Embryonic facial prominence (tissue), 1 donor: ENCODE data around the gene HSPB6.
"Not testable (repeated sequence)": the region's sequence is repeated elsewhere in the genome, so short reads cannot be mapped to it uniquely, and the experiment has no call there.

Experiments used
- DNase-seq: peaks from one replicate; pipeline ENCODE4 v3.0.0-alpha.2; 2016; ENCODE audit errors: extremely low spot score

Gene HSPB6

DNA sequence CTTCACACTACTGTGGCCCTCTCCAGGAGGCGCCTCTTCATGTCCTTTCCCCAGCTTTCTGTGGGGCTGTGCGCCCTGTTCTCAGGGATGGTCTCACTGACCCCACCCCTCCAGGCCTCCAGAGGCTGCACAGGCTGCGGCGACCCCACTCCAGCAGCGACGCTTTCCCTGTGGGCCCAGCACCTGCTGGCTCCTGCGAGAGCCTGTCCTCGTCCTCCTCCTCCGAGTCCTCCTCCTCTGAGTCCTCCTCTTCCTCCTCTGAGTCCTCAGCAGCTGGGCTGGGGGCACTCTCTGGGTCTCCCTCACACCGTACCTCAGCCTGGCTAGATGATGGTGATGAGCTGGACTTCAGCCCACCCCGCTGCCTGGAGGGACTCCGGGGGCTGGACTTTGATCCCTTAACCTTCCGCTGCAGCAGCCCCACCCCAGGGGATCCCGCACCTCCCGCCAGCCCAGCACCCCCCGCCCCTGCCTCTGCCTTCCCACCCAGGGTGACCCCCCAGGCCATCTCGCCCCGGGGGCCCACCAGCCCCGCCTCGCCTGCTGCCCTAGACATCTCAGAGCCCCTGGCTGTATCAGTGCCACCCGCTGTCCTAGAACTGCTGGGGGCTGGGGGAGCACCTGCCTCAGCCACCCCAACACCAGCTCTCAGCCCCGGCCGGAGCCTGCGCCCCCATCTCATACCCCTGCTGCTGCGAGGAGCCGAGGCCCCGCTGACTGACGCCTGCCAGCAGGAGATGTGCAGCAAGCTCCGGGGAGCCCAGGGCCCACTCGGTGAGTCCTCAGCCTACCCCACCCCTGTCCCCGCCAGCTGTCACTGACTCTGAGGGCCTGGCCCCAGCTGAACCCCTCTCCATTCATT, 29.7 kb upstream of the HSPB6 start:
- no peak for DNase-seq

DNA sequence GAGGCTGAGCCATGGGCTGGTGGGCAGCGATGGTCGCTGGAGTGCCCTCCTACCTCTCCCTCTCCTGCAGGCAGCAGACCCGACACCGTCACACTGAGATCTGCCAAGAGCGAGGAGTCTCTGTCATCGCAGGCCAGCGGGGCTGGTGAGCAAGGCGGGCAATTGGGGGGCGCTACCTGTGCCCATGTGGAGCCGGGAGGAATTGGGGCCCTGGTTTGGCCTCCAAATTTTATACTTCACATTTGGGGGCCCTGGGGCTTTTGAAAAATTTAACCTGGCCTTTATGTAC, 28.5 kb upstream of the HSPB6 start:
- no peak for DNase-seq

DNA sequence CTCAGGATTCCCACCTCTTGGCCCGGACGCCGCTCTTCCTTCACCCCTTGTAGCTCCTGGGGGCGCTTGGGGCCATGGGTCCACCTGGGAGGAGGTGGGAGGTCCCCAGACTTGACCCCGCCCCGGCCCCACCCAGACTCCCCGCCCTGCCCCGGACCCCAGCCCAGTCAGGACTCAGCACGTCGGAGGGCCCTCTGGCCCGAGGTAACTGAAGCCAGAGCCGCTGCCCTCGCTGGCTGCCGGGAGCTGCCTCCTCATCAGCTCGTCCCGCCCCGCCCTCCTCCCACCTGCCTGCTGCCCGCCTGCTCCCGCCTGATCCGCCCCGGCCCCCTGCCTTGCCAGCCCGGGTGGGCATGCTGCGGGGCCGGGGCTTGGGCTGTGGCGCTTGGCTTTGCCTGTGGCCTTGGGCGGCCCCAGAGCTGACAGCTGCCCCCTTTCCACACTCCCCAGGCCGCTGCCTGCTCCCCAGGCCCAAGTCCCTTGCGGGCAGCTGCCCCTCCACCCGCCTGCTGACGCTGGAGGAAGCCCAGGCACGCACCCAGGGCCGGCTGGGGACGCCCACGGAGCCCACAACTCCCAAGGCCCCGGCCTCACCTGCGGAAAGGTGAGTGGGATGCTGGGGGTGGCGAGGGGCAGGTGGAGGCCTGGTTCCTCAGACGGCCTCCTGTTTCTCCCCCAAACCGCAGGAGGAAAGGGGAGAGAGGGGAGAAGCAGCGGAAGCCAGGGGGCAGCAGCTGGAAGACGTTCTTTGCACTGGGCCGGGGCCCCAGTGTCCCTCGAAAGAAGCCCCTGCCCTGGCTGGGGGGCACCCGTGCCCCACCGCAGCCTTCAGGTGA, 27.9 kb upstream of the HSPB6 start:
- no peak for DNase-seq

DNA sequence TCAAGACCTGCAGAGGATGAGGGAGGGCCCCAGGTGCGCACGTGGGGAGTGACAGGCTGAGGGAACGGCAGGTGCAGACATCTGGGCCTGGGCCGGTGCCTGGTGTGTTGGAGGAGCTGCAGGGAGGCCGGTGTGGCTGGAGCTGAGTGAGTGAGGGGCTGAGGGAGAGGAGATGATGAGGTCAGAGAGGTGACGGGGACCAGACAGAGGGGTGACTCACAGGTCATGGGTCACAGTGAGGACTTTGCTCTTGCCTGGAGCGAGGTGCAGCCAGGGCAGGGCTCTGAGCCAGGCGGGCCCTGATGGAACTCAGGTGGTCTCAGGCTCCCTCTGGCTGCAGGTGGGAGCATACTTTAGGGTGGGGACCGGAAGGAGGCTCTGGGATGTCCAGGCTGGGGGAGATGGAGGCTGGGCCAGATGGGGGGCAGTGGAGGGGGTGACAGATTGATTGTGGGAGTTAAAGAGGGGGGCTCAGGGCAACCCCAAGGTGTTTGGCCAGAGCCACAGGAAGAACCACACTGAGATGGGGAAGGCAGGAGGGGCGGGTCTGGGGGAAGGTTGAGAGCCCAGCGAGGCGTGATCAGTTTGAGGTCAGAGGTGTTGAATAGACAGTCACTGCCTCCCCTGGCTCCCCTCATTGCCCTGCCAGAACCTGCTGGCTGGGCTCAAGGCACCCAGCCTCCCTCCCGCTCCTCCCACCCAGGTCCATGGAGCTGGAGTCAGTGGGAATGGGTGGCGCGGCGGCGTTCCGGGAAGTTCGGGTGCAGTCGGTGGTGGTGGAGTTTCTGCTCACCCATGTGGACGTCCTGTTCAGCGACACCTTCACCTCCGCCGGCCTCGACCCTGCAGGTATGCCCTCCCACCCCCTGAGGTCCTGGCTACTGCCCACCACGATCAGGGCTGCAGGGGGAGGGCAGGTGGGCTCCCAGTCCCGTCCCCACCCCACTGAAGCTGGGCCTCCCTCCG, 26.9 kb upstream of the HSPB6 start:
- no peak for DNase-seq

DNA sequence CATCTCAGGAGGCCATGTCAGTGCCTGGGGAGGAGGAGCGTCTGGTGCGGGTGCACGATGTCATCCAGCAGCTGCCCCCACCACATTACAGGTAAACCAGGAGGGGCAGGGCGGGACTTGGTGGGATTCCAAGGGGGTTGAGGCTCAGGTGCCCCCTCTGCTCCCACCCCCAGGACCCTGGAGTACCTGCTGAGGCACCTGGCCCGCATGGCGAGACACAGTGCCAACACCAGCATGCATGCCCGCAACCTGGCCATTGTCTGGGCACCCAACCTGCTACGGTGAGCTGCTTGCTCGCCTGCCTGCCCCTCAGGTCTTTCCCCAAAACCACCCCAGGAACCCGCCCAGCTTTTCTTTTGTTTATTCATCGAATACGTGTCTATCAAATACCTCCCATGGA, 25.8 kb upstream of the HSPB6 start:
- DNase-seq = no peak

DNA sequence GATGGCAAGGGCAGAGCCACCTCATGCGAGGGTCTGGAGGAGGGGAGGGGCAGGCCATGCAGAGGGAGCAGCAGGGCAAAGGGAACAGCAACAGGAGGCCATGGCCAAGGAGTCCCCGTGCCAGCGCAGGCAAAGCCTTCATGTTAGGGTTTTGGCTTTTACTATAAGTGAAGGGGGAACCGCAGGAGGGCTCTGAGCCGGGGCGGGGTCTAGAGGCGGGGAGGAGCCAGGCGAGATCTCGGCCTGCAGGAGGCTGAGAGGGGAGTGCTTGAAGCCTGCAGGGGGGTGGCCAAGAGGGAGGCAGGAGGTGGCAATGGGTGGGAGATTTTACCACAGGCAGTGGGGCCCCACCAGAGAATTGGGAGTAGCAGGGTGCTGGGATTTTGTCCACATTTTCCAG, 24.8 kb upstream of the HSPB6 start:
- no peak for DNase-seq

DNA sequence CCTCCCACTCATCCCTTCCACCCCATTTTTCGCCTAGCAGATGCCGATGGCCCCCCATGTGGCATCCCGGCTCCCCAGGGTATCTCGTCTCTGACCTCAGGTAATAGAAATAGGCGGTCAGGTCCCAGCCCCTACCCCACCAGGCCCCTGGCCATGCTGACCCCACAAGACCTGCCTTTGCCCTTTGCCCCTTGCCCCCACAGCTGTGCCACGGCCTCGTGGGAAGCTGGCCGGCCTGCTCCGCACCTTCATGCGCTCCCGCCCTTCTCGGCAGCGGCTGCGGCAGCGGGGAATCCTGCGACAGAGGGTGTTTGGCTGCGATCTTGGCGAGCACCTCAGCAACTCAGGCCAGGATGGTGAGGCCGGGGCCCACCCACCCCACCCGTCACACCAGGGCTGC, 23.9 kb upstream of the HSPB6 start:
- no peak for DNase-seq

DNA sequence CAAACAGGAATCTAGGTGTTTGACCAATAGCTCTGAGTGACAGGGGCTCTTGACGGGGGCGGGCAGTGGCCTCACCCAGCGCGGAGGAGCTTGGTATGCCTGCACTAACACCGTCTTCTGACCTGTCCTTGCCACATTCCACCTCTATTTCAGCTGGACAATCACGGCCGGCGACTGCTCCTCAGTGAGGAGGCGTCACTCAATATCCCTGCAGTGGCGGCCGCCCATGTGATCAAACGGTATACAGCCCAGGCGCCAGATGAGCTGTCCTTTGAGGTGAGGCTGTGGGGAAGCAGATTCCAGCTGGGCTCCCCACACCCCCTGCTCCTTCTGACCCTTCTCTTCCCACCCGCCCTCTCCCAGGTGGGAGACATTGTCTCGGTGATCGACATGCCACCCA, 23.2 kb upstream of the HSPB6 start:
- no peak for DNase-seq

DNA sequence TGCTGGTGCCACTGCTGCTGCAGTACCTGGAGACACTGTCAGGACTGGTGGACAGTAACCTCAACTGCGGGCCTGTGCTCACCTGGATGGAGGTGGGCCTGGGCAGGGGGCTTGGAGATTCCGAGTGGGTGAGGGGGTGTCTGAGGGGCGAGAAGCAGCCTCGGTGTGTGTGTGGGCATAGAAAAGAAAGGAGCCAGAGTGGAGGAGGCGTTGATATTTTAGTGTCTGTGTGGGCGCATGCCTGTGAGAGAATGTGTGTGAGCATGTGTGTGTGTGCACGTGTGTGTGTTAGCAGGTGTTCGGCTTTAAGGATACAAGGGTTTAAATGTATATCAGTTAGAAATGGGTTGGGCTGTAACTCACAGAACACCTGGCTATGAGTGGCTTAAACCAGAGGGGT, 22.2 kb upstream of the HSPB6 start:
- no peak for DNase-seq

DNA sequence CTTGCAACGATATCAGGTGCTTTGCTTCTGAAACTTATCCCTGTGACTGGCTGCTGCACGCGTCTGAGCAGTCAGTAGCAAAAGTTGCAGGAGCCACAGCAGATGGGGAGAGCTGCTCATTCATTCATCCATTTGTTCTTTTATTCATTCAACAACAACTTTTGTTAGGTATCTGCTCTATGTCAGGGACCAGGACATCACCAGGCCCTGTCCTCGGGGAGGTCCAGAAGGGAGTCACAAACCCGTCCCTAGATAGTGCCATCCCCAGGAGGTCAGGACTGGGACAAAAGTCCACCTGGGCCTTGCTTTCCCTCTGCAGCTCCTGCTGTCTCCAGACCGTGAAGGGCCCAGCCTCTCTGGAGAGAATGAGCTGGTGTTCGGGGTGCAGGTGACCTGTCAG, 21.1 kb upstream of the HSPB6 start:
- no peak for DNase-seq

DNA sequence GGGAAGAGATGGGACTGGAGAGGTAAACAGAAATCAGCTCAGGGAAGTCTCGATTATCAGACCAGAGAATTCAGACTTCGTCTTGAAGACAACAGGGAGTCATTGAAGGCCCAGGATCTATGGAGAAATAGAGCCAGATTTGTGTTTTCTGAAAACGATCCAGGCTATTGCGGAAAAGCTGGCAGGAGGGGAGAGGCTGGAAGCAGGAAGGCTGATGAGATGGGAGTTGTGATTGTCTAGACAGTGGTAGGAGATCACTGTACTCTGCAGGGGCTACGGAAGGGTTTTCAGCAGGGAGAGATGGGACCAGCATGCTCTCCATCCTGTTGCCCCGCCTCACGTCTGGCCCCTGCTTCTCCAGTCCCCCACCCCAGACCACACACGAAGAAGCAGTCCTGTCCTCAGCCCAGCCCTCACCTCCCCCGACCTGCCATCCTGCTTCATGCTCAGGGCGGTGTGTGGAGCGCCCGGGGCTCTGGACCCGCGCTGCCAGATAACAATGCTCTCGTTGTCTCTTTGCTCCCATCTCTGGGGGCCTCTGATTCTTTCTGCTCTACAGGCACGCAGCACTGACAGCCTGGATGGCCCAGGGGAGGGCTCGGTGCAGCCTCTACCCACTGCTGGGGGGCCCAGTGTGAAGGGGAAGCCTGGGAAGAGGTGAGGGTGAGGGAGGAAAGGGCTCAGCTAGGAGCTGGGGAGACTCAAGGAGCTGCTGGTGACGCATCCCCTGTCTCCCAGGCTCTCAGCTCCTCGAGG, 20.4 kb upstream of the HSPB6 start:
- DNase-seq = no peak

DNA sequence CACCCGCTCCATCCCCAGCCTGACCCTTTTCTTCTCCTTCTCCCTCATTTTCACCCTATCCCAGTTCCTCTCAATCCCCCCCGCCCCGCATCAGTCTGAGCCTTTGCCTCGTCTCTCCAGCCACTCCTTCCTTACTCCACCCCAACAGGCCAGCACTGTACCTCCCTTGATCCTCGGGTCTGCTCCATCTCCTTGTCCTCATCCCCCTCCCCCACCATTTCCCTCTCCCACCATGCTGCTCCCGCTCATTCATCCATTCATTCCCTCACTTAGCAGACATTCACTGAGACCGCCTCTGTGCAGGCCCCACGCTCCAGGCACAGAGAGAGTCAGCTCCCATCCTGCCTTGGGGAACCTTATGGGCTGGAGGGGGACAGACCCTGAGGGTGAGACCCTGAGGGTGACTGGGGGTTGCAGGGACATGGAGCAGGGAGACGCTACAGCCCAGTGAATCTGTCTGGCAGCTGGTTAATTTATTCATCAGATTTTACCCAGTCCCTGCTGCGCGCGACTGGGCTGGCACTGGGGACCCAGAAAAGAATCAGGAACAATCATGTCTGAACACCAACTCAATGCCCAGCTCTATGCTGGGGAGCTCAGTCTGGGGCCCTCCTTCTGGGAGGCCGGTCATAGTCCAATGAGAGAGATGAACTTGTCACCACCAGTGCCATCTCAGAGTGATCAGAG, 19.4 kb upstream of the HSPB6 start:
- DNase-seq = no peak

DNA sequence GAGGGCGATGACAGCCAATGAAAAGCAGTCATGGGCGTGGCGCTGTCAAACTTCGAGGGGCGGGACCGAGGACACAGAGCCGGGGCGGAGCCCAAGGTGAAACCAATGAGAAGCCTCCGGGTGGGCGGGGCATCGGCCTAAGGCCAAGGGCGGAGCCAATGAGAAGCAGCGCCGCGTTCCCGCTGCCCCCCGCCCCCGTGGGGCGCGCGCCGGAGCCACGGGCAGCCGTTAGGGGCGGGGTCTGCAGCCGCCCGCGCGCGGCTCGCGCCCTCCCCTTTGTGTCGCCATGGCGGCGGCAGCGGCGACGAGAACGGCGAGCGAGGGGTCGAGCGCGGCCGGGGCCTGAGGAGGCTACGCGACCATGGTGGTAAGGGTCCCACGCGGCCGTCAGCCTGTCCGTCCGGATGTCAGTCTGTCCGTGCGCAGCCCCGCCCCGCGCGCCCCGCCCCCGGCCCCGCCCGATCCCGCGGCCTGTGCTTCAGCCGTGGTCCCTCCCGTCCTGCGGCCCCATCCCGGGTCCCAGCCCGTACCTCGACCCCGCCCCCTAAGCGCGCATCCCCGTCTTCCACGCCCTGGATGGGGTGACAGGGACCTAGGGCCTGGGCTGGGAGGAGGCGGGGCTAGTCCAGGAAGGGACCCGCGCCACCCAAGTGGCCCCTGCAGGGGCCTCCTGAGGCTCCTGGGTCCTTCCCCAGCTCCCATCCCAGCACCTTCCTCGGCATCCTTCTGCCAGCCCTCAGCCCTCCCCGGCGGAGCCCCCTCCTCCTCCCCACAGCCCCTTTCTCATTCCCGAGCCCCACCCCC, 18.7 kb upstream of the HSPB6 start, which contains the start of gene ARHGAP33:
Gene ARHGAP33 (plus strand): TSS at position 267 of the 804 bp plus-strand sequence. CDS start 95 bp downstream, at position 362.
- DNase-seq = peak; percentile 90

DNA sequence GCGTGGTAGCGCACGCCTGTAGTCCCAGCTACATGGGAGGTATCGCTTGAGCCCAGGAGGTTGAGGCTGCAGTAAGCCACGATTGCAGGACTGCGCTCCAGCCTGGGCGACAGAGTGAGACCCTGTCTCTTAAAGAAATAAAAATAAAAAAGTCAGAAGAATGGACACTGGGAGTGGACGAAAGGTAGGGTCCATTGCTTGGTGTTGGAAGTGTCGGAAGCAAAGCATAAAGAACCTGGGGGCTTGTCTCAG, 18.1 kb upstream of the HSPB6 start:
- DNase-seq = no peak

DNA sequence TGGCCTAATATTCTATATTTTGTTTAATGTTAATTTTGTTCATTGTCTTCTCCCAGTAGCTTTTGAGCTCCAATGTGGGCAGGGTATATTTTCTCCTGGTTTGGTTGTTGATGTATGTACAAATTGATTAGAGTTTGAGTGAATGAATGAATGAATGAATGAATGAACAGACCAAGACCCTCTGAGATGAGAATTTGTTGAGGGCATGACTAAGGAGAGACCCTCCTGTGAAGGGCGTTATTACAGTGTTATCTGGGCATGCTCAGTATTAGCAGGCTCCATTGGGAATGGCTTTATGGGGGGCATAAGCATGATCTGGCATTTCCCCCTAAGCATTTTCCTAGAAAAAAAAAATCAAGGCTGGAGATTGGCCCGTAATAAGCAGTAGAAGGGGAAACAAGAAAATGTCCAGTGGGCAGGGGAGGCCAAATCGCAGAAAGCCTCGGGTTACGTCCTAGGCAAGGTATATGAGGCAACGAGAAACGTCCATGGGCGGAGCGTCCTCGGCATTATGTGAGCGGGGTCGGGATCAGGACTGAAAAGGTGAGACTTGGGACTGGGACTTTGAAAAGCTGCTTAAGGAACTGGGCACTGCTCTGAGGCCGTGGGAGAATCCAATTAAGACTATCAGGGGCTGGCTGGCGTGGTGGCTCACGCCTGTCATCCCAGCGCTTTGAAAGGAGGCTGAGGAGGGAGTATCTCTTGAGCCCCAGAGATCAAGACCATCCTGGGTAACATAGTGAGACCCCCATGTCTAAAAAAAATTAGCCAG, 17.6 kb upstream of the HSPB6 start:
- no peak for DNase-seq

DNA sequence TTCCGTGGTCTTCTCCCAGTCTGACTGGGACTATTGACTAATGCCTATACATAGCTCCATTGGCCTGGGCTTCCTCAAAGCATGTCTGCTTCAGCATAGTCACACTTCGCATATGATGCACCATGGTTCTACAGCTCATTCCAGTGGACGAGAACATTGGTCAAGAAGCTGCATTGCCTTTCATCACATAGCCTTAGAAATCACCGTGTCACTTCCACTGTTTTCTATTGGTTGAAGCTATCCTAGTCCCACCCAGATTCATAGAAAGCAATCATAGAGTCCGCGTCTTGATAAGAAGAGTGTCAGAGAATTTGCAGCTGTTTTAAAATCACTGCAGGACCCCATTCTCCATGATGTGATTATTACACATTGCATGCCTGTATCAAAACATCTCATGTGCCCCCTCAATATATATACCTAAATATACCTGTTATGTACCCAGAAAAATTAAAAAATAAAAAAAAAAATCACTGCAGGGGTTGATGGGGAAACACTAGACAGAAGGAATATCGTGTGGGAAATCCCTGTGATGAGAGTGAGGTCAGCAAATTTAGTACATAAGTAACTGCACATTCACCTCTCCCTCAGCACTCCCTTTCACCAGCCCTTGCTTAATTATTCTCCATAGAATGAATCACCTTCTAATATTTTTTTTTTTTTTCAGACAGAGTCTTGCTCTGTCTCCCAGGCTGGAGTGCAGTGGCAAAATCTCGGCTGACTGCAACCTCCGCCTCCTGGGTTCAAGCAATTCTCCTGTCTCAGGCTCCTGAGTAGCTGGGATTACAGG, 16.4 kb upstream of the HSPB6 start:
- DNase-seq = no peak

DNA sequence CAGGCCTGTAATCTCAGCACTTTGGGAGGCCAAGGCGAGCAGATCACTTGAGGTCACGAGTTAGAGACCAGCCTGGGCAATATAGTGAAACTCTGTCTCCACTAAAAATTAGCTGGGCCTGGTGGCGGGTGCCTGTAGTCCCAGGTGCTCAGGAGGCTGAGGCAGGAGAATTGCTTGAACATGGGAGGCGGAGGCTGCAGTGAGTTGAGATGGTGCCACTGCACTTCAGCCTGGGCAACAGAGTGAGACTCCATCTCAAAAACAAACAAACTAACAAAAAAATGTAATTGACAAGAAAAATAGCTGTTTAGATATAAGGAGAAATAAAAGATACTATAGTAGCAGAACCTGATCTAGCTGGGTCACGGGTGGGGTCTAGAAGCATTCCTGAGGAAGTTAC, 15.5 kb upstream of the HSPB6 start:
- DNase-seq = not testable (repeated sequence)

DNA sequence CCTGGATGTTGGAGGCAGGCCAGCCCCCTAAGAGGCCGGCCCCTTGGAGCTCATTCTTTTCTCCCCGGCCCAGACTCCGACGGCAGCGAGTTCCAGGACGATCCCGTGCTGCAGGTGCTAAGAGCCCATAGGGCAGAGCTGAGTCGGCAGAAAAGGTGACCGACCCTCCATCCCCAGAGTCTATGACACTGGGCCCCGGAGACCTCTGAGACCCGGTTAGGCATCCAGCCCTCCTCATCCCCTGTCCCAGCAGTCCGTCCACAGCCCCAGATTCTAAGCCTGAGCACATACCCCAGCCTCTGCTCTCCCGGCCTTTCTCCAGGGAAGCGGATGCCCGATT, 11.2 kb upstream of the HSPB6 start:
- DNase-seq = no peak
